MM.1S (cell line): ENCODE measurements around the gene SSBP2.

ENCODE experiments used
- DNase-seq: peaks from one replicate; pipeline ENCODE4 v3.0.0-alpha.2; 2015
- H2AFZ ChIP-seq: fragments of 300-600 bp; sonication (generic); 2 replicates; pipeline ENCODE4 v1.6.0; 2016; ENCODE audit warnings: antibody characterized with exemption, low read length
- H3F3A ChIP-seq: fragments of 300-600 bp; sonication (generic); 2 replicates; pipeline ENCODE4 v1.6.1; 2016; ENCODE audit warnings: mild to moderate bottlenecking, antibody characterized with exemption, low read length, moderate library complexity, mixed read lengths; ENCODE audit not compliant: insufficient read depth
- H3K27ac ChIP-seq: fragments of 300-600 bp; sonication (generic); 2 replicates; pipeline ENCODE4 v1.5.1; 2016; ENCODE audit warnings: mild to moderate bottlenecking, low read length
- H3K27me3 ChIP-seq: fragments of 300-600 bp; sonication (generic); replicated peaks from 2 replicates; pipeline ENCODE4 v1.6.0; 2016; ENCODE audit warnings: low read length; ENCODE audit not compliant: insufficient read depth
- H3K36me3 ChIP-seq: fragments of 300-600 bp; sonication (generic); replicated peaks from 2 replicates; pipeline ENCODE4 v1.6.1; 2016; ENCODE audit warnings: mild to moderate bottlenecking, low read length, mixed read lengths; ENCODE audit not compliant: insufficient read depth
- H3K4me1 ChIP-seq: fragments of 300-600 bp; sonication (generic); 2 replicates; pipeline ENCODE4 v1.6.1; 2016; ENCODE audit warnings: low read length, mixed read lengths
- H3K4me2 ChIP-seq: fragments of 300-600 bp; sonication (generic); 2 replicates; pipeline ENCODE4 v1.6.0; 2016; ENCODE audit warnings: low read depth, low read length
- H3K4me3 ChIP-seq: fragments of 300-600 bp; sonication (generic); 2 replicates; pipeline ENCODE4 v1.5.1; 2016; ENCODE audit warnings: low read length, mixed read lengths
- H3K79me2 ChIP-seq: fragments of 300-600 bp; sonication (generic); 2 replicates; pipeline ENCODE4 v1.6.1; 2016; ENCODE audit warnings: mixed run types, low read length, mixed read lengths
- H3K9ac ChIP-seq: fragments of 300-600 bp; sonication (generic); 2 replicates; pipeline ENCODE4 v1.6.1; 2016; ENCODE audit warnings: low read length, mixed read lengths
- H3K9me2 ChIP-seq: fragments of 300-600 bp; sonication (generic); replicated peaks from 2 replicates; pipeline ENCODE4 v1.6.1; 2016; ENCODE audit warnings: mild to moderate bottlenecking, low read length, mixed read lengths; ENCODE audit not compliant: insufficient read depth
- H3K9me3 ChIP-seq: fragments of 300-600 bp; sonication (generic); replicated peaks from 2 replicates; pipeline ENCODE4 v1.6.1; 2016; ENCODE audit warnings: mild to moderate bottlenecking, low read length, mixed read lengths; ENCODE audit not compliant: insufficient read depth
- H4K20me1 ChIP-seq: fragments of 300-600 bp; sonication (generic); 2 replicates; pipeline ENCODE4 v1.6.1; 2016; ENCODE audit warnings: mild to moderate bottlenecking, low read length, moderate library complexity, mixed read lengths; ENCODE audit not compliant: insufficient read depth
- CTCF ChIP-seq: fragments of 300-600 bp; sonication (generic); IDR thresholded peaks from 2 replicates; pipeline ENCODE4 v1.5.1; 2016; ENCODE audit warnings: antibody characterized with exemption, low read length, mixed read lengths
- EZH2 ChIP-seq: fragments of 300-600 bp; sonication (generic); optimal IDR thresholded peaks from 2 replicates; pipeline ENCODE3; 2017; ENCODE audit warnings: low read depth, mild to moderate bottlenecking, antibody characterized with exemption, low read length, mixed read lengths
- EZH2phosphoT487 ChIP-seq: fragments of 300-600 bp; sonication (generic); IDR thresholded peaks from 2 replicates; pipeline ENCODE4 v1.6.1; 2018; ENCODE audit warnings: antibody characterized with exemption, low read length

Gene SSBP2

DNA sequence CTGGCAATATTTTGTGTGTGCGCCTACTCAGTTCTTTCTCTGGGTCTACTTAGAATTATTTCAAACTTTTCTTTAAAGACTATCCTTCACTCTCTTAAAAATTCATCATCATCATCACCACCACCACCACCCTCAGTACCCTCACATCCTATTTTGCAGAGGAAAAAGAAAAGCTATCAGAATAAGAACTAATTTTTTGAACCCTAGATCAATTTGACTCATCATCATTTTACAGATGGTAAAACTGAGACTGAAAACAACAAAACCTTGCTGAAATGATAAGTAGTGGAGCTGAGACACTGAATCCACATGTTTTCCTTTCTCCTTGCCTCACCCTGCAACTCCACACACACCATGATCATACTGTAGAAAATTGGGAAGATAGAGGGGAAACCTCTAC is 119.3 kb downstream of the SSBP2 start:
- no peaks in the 10 kb centered on the region for H3K27me3 ChIP-seq
- no peaks in the 10 kb centered on the region for H3K9me3 ChIP-seq
- peaks cover 4% of the 10 kb centered on the region for H3K79me2 ChIP-seq
- peak overlapping the region; percentile 12 for H3K9ac ChIP-seq
- H3K9me2 ChIP-seq: no peaks in the 10 kb centered on the region
- peaks cover 14% of the 10 kb centered on the region; the same call in 1 of the 2 replicates for H3F3A ChIP-seq
- H3K4me3 ChIP-seq: no peak overlapping the region
- H3K4me2 ChIP-seq: peak overlapping the region; percentile 36
- H3K27ac ChIP-seq: peak overlapping the region; percentile 68; the same call in 1 of the 2 replicates
- H4K20me1 ChIP-seq: no peaks in the 10 kb centered on the region
- peaks cover 25% of the 10 kb centered on the region for H3K4me1 ChIP-seq
- H2AFZ ChIP-seq: no peak overlapping the region
- TF ChIP-seq EZH2phosphoT487 (no peak), CTCF (no peak), EZH2 (no peak)
- no peak for DNase-seq
- H3K36me3 ChIP-seq: peaks cover 5% of the 10 kb centered on the region; the same call in 1 of the 2 replicates

GRCh38 chr5:81631124-81631523 is 119.8 kb downstream of the SSBP2 start:
- no peak for TF ChIP-seq EZH2
- no peak for TF ChIP-seq EZH2phosphoT487
- no peak for TF ChIP-seq CTCF
- Histone ChIP-seq H2AFZ (no peak overlapping the region), H3F3A (peaks cover 14% of the 10 kb centered on the region; the same call in 1 of the 2 replicates), H3K9me2 (no peaks in the 10 kb centered on the region), H3K79me2 (peaks cover 2% of the 10 kb centered on the region), H3K4me3 (no peak overlapping the region), H3K27ac (peak overlapping the region; percentile 68; the same call in 1 of the 2 replicates), H3K27me3 (no peaks in the 10 kb centered on the region), H3K4me2 (peak overlapping the region; percentile 36), H3K36me3 (peaks cover 5% of the 10 kb centered on the region; the same call in 1 of the 2 replicates), H3K9ac (peak overlapping the region; percentile 12; the same call in 1 of the 2 replicates), H4K20me1 (no peaks in the 10 kb centered on the region), H3K9me3 (no peaks in the 10 kb centered on the region), H3K4me1 (peaks cover 25% of the 10 kb centered on the region)
- DNase-seq: peak; percentile 89

DNA sequence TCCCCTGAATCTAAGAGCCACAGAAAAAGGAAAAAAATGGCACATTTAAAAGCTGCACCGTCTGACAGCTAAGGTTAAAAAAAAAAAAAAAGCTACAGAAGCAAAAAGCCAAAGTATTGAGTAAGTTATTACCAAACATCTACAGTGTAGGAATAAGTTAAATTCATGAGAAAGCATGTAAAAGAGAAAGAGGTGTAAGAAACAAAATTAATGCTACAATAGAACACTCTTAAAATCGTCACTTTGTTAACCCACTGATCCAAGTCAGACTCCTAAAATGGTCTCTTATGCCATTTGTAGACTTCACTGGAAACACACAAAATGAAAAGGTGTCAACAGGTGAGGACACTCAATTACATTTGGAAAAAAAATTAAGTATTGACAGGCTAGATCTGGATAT is 120.2 kb downstream of the SSBP2 start:
- Histone ChIP-seq H2AFZ (no peak overlapping the region), H3K9me3 (no peaks in the 10 kb centered on the region), H3K27ac (peak overlapping the region; percentile 34; the same call in 1 of the 2 replicates), H3K4me3 (no peak overlapping the region), H3K9ac (no peak overlapping the region), H3K9me2 (no peaks in the 10 kb centered on the region), H3K4me2 (peak overlapping the region; percentile 43; the same call in 1 of the 2 replicates), H4K20me1 (no peaks in the 10 kb centered on the region), H3K36me3 (peaks cover 5% of the 10 kb centered on the region; the same call in 1 of the 2 replicates), H3K79me2 (no peaks in the 10 kb centered on the region; the same call in none of the 2 replicates), H3F3A (peaks cover 14% of the 10 kb centered on the region; the same call in 1 of the 2 replicates), H3K27me3 (no peaks in the 10 kb centered on the region), H3K4me1 (peaks cover 25% of the 10 kb centered on the region)
- no peak for DNase-seq
- TF ChIP-seq CTCF (no peak), EZH2 (no peak), EZH2phosphoT487 (no peak)
